HG03159 (cell line): ENCODE results near the gene TSPAN4.

Experiments
- ATAC-seq: cut with Tn5 transposase; IDR thresholded peaks from one replicate; pipeline ENCODE4 v1.9.1; 2021; ENCODE audit warnings: mild to moderate bottlenecking, moderate library complexity; ENCODE audit not compliant: unreplicated experiment

The TSPAN4 gene

GRCh38 chr11:863023-863909 is 20.6 kb downstream of the TSPAN4 start:
- ATAC-seq: no peak

- ATAC-seq: no peak
Observed at GRCh38 chr11:863910-864827, 21.5 kb downstream of the TSPAN4 start.

GRCh38 chr11:864898-865297 is 22.2 kb downstream of the TSPAN4 start:
- ATAC-seq: no peak

GRCh38 chr11:865462-866430 is 23.1 kb downstream of the TSPAN4 start:
- no peak for ATAC-seq

- ATAC-seq: no peak
Observed at GRCh38 chr11:866481-866880, 23.8 kb downstream of the TSPAN4 start.

- no peak for ATAC-seq
Observed at GRCh38 chr11:867856-868358, 25.3 kb downstream of the TSPAN4 start.

- ATAC-seq: no peak
Observed at GRCh38 chr11:868394-868793, 25.7 kb downstream of the TSPAN4 start.

GRCh38 chr11:868802-869201 is 26.1 kb downstream of the TSPAN4 start:
- ATAC-seq: no peak

- no peak for ATAC-seq
Observed at GRCh38 chr11:869399-870126, 26.9 kb downstream of the TSPAN4 start.

- no peak for ATAC-seq
Observed at GRCh38 chr11:870127-870413, 27.4 kb downstream of the TSPAN4 start.

GRCh38 chr11:870418-870817 is 27.8 kb downstream of the TSPAN4 start:
- no peak for ATAC-seq

- no peak for ATAC-seq
Observed at GRCh38 chr11:871472-871871, 28.8 kb downstream of the TSPAN4 start.

GRCh38 chr11:872799-873198 is 30.1 kb downstream of the TSPAN4 start:
- ATAC-seq: no peak

GRCh38 chr11:873706-874105 is 31.1 kb downstream of the TSPAN4 start:
- no peak for ATAC-seq

GRCh38 chr11:875203-875602 is 32.6 kb downstream of the TSPAN4 start:
- ATAC-seq: no peak

- ATAC-seq: no peak
Observed at GRCh38 chr11:875769-876301, 33.2 kb downstream of the TSPAN4 start.

- ATAC-seq: no peak
Observed at GRCh38 chr11:876545-876944, 33.9 kb downstream of the TSPAN4 start.

- no peak for ATAC-seq
Observed at GRCh38 chr11:877565-877964, 34.9 kb downstream of the TSPAN4 start.

GRCh38 chr11:880447-880846 is 37.8 kb downstream of the TSPAN4 start:
- ATAC-seq: no peak

- no peak for ATAC-seq
Observed at GRCh38 chr11:882596-882995, 39.9 kb downstream of the TSPAN4 start.
